Gastroesophageal sphincter (tissue), 4 donors: Measurements from ENCODE around the gene HPCA. TPM values are rescaled to one million over a fixed set of nuclear protein-coding genes. Genes with fewer than 3 reads are reported as not detected.
A peak's percentile ranks its signal among the peaks of the same experiment; 100 is the strongest.

ENCODE experiments used
- ATAC-seq: fragments of 150-250 bp; one replicate; pipeline ENCODE4 v1.9.1; 2016; ENCODE audit warnings: mild to moderate bottlenecking, moderate library complexity
- H3K27ac ChIP-seq, 4 donors: fragments of 200-600 bp; sonication (generic) in 3 of 4; 1 replicate in 3 of 4; 2 replicates in 1 of 4; pipeline ENCODE4 v1.5.1; 2016 to 2019
- H3K27me3 ChIP-seq: fragments of 200-600 bp; sonication (generic); one replicate; pipeline ENCODE4 v1.5.1; 2019
- H3K36me3 ChIP-seq, 2 donors: fragments of 200-600 bp; sonication (generic); one replicate each; pipeline ENCODE4 v1.5.1; 2019; ENCODE audit warnings: control low read depth in 1 of 2
- H3K4me1 ChIP-seq, 3 donors: fragments of 200-600 bp; sonication (generic); 1 replicate in 2 of 3; 2 replicates in 1 of 3; pipeline ENCODE4 v1.5.1; 2016 to 2019; ENCODE audit warnings: control low read depth in 2 of 3
- H3K4me3 ChIP-seq, 2 donors: fragments of 200-600 bp; sonication (generic); one replicate each; pipeline ENCODE4 v1.5.1; 2019; ENCODE audit warnings: mild to moderate bottlenecking in 1 of 2, moderate library complexity in 1 of 2
- H3K9me3 ChIP-seq, 3 donors: fragments of 200-600 bp; sonication (generic); one replicate each; pipeline ENCODE4 v1.5.1; 2017 to 2019; ENCODE audit warnings: control low read depth in 2 of 3
- CTCF ChIP-seq, 4 experiments: fragments of 200-600 bp in 2 of 4; fragments of 450-650 bp in 2 of 4; sonication (generic) in 1 of 4; IDR thresholded peaks; one replicate each; pipeline ENCODE4 v1.5.1; 2017 to 2019; ENCODE audit warnings: antibody characterized with exemption in 4 of 4, mild to moderate bottlenecking in 2 of 4, moderate library complexity in 2 of 4
- EP300 ChIP-seq: sonication (generic); formaldehyde crosslinking; IDR thresholded peaks from one replicate; pipeline ENCODE4 v1.6.1; 2017; ENCODE audit warnings: antibody characterized with exemption, mild to moderate bottlenecking
- POLR2A ChIP-seq, 2 donors: fragments of 450-650 bp; IDR thresholded peaks; one replicate each; pipeline ENCODE4 v1.6.1; 2017; ENCODE audit warnings: antibody characterized with exemption in 2 of 2, mild to moderate bottlenecking in 2 of 2, moderate library complexity in 1 of 2
- POLR2AphosphoS5 ChIP-seq: sonication (generic); formaldehyde crosslinking; IDR thresholded peaks from one replicate; pipeline ENCODE4 v1.6.1; 2017; ENCODE audit warnings: antibody characterized with exemption
- WGBS, 2 donors: methylation state at CpG; one replicate each; pipeline ENCODE4 v1.1.5; 2018; ENCODE audit warnings: low coverage in 1 of 2; 5-methylcytosine and 5-hydroxymethylcytosine counted together
- total RNA-seq, 4 donors: library from RNA; depleted of rRNA; stranded (reverse); fragments of >200 nt; gene quantifications; one replicate each; pipeline ENCODE4 v1.1.0, GENCODE V29; 2016

Gene HPCA
- total RNA-seq, 4 donors from 2014 or later = 0.58 TPM; not detected in 3

GRCh38 chr1:32939655-32940371 is 53.5 kb downstream of the HPCA start:
- Histone ChIP-seq H3K36me3 (peaks cover 0 to 100% of the 10 kb centered on the region in 2 donors), H3K27ac (peak overlapping the region in 1 of 4 donors; percentile 50), H3K9me3 (no peaks in the 10 kb centered on the region), H3K4me1 (peaks cover 0 to 17% (median 8%) of the 10 kb centered on the region in 3 donors), H3K4me3 (no peak overlapping the region), H3K27me3 (no peaks in the 10 kb centered on the region)
- WGBS, 2 donors = 45 to 60% methylated on average over 1 to 4 of the region's 4 CpGs
- peak; percentile 85 for ATAC-seq
- no peak for TF ChIP-seq POLR2AphosphoS5
- TF ChIP-seq EP300 = no peak
- no peak for TF ChIP-seq CTCF (IDR thresholded peaks at IDR 0.05)
- no peak for TF ChIP-seq POLR2A (IDR thresholded peaks at IDR 0.05)

- no peaks in the 10 kb centered on the region for H3K27me3 ChIP-seq
- H3K4me1 ChIP-seq = peaks cover 0 to 19% (median 9%) of the 10 kb centered on the region in 3 donors
- ATAC-seq = no peak
- no peaks in the 10 kb centered on the region for H3K9me3 ChIP-seq
- TF ChIP-seq POLR2A (IDR thresholded peaks at IDR 0.05) = no peak
- TF ChIP-seq EP300 = no peak
- TF ChIP-seq CTCF (IDR thresholded peaks at IDR 0.05) = no peak
- no peak for TF ChIP-seq POLR2AphosphoS5
- H3K36me3 ChIP-seq = peaks cover 0 to 90% of the 10 kb centered on the region in 2 donors
- H3K4me3 ChIP-seq = no peak overlapping the region
- no peak overlapping the region for H3K27ac ChIP-seq
These were observed 57.9 kb downstream of the HPCA start for GRCh38 chr1:32944180-32944579.

Other genes with a start within 250 kb of the HPCA start
- gene ZBTB8OS, start 235.9 kb upstream of the HPCA start, total RNA-seq = 10 to 100 TPM; 17.7 to 31.0 (median 28.1) TPM
- 100 to 1,000 TPM in 2 of 4 donors, 10 to 100 TPM in 2; 87.4 to 111 (median 100) TPM for gene RBBP4, start 235.3 kb upstream of the HPCA start, total RNA-seq
- gene SYNC, start 183.7 kb upstream of the HPCA start, total RNA-seq = 100 to 1,000 TPM; 132 to 265 (median 167) TPM
- 10 to 100 TPM; 29.1 to 54.1 (median 46.0) TPM for gene YARS1, start 69.1 kb upstream of the HPCA start, total RNA-seq
- 10 to 100 TPM; 25.4 to 46.9 (median 29.8) TPM for gene S100PBP, start 68.8 kb upstream of the HPCA start, total RNA-seq
- gene FNDC5, start 15.6 kb upstream of the HPCA start, total RNA-seq = 10 to 100 TPM in 2 of 4 donors, 1 to 10 TPM in 2; 7.3 to 11.3 (median 8.9) TPM
- gene TMEM54, start 14.9 kb downstream of the HPCA start, total RNA-seq = 100 to 1,000 TPM in 2 of 4 donors, 10 to 100 TPM in 2; 71.5 to 138 (median 101) TPM
- gene RNF19B, start 78.3 kb downstream of the HPCA start, total RNA-seq = 10 to 100 TPM; 19.5 to 25.2 (median 21.8) TPM
- gene AK2, start 150.4 kb downstream of the HPCA start, total RNA-seq = 100 to 1,000 TPM in 2 of 4 donors, 10 to 100 TPM in 2; 88.9 to 115 (median 97.1) TPM
- 1 to 10 TPM in 3 of 4 donors, under 1 TPM in 1; 0.31 to 6.4 (median 2.8) TPM for gene AZIN2, start 194.7 kb downstream of the HPCA start, total RNA-seq